Measurements from ENCODE around the gene SIGMAR1. TPM values are rescaled to one million over a fixed set of nuclear protein-coding genes. Genes with fewer than 3 reads are reported as not detected.

The SIGMAR1 gene
- total RNA-seq, 2 donors from 2014 or later, result 49.6 to 114 TPM

- Histone ChIP-seq H3K9ac (ENCODE audit: low read depth in 2 of 2, low read length in 2 of 2) (peak within 1 kb of the TSS; percentile 40 to 64), H3K4me1 (no peaks in the 10 kb centered on the region)
Observed at GRCh38 chr9:34628656-34629490, 8.7 kb downstream of the SIGMAR1 start, which contains the start of gene ARID3C. Gene ARID3C, minus strand, starts transcription at chr9:34629066. Its CDS starts 1,052 bp downstream, at chr9:34628014.

GRCh38 chr9:34627716-34628655, 9.6 kb downstream of the SIGMAR1 start:
- Histone ChIP-seq H3K27ac (no peak overlapping the region), H3K9me3 (no peaks in the 10 kb centered on the region), H3K9ac (ENCODE audit: low read depth in 2 of 2, low read length in 2 of 2) (peak overlapping the region in 1 of 2 donors; percentile 40), H3K27me3 (peaks cover 69% of the 10 kb centered on the region), H3K36me3 (no peaks in the 10 kb centered on the region), H3K4me1 (no peaks in the 10 kb centered on the region), H3K4me3 (peak overlapping the region; percentile 33)
- DNase-seq, result no peak
- TF ChIP-seq CTCF (IDR thresholded peaks at IDR 0.05), result no peak
- intact Hi-C loops (cut with DNase I), result no loop called here

More at GRCh38 chr9:34628656-34629490, 8.7 kb downstream of the SIGMAR1 start, which contains the start of gene ARID3C:
- peak within 1 kb of the TSS; percentile 33 for H3K4me3 ChIP-seq
- H3K36me3 ChIP-seq, result no peaks in the 10 kb centered on the region
- H3K27ac ChIP-seq, result no peak within 1 kb of the TSS
- no peaks in the 10 kb centered on the region for H3K9me3 ChIP-seq
- no peak for TF ChIP-seq CTCF (IDR thresholded peaks at IDR 0.05)
- H3K27me3 ChIP-seq, result peaks cover 61% of the 10 kb centered on the region
- no peak for DNase-seq
- intact Hi-C loops (cut with DNase I), result no loop called here

- Histone ChIP-seq H3K9me3 (no peaks in the 10 kb centered on the region), H3K4me3 (no peak overlapping the region), H3K27ac (no peak overlapping the region), H3K27me3 (peaks cover 79% of the 10 kb centered on the region), H3K4me1 (no peaks in the 10 kb centered on the region), H3K9ac (ENCODE audit: low read depth in 2 of 2, low read length in 2 of 2) (no peak overlapping the region), H3K36me3 (no peaks in the 10 kb centered on the region)
- DNase-seq, result no peak
- intact Hi-C loops (cut with DNase I), result no loop called here
- no peak for TF ChIP-seq CTCF (IDR thresholded peaks at IDR 0.05)
Observed at GRCh38 chr9:34625186-34625486, 12.5 kb downstream of the SIGMAR1 start.

GRCh38 chr9:34624475-34625185, 13.0 kb downstream of the SIGMAR1 start:
- Histone ChIP-seq H3K4me3 (no peak overlapping the region), H3K27me3 (peaks cover 75% of the 10 kb centered on the region), H3K4me1 (peaks cover 3% of the 10 kb centered on the region), H3K9me3 (no peaks in the 10 kb centered on the region), H3K27ac (no peak overlapping the region), H3K36me3 (no peaks in the 10 kb centered on the region), H3K9ac (ENCODE audit: low read depth in 2 of 2, low read length in 2 of 2) (no peak overlapping the region)
- intact Hi-C loops (cut with DNase I), result no loop called here
- DNase-seq, result no peak
- TF ChIP-seq CTCF (IDR thresholded peaks at IDR 0.05), result no peak
